Measurements from ENCODE around the gene SLC4A5.

The SLC4A5 gene

GRCh38 chr2:74317701-74318100 lies 25.5 kb downstream of the SLC4A5 start:
- TF ChIP-seq SPI1 (IDR thresholded peaks at IDR 0.05; ENCODE audit: low read depth, low read length) = no peak
- TF ChIP-seq TAF1 (IDR thresholded peaks at IDR 0.05; ENCODE audit: low read depth, low read length) = no peak
- no peak for TF ChIP-seq PAX5 (IDR thresholded peaks at IDR 0.05; ENCODE audit: insufficient read depth, low read length, severe bottlenecking)
- no peak for TF ChIP-seq POU2F2 (IDR thresholded peaks at IDR 0.05; ENCODE audit: low read depth, low read length)
- TF ChIP-seq POLR2AphosphoS5 (IDR thresholded peaks at IDR 0.05; ENCODE audit: low read depth, low read length) = no peak
- DNase-seq (ENCODE audit: insufficient read length, low spot score) (no peak), FAIRE-seq (no peak)

GRCh38 chr2:74316627-74317295 lies 26.5 kb downstream of the SLC4A5 start:
- DNase-seq (ENCODE audit: insufficient read length, low spot score) = no peak
- peak; percentile 63 for FAIRE-seq
- TF ChIP-seq TAF1 (IDR thresholded peaks at IDR 0.05; ENCODE audit: low read depth, low read length) (no peak), POLR2AphosphoS5 (IDR thresholded peaks at IDR 0.05; ENCODE audit: low read depth, low read length) (no peak), POU2F2 (IDR thresholded peaks at IDR 0.05; ENCODE audit: low read depth, low read length) (no peak), PAX5 (IDR thresholded peaks at IDR 0.05; ENCODE audit: insufficient read depth, low read length, severe bottlenecking) (no peak), SPI1 (IDR thresholded peaks at IDR 0.05; ENCODE audit: low read depth, low read length) (no peak), POLR2A (IDR thresholded peaks at IDR 0.05; ENCODE audit: low read depth, low read length) (no peak)

- no peak for DNase-seq (ENCODE audit: insufficient read length, low spot score)
- no peak for FAIRE-seq
- TF ChIP-seq POLR2AphosphoS5 (IDR thresholded peaks at IDR 0.05; ENCODE audit: low read depth, low read length) (no peak), POLR2A (IDR thresholded peaks at IDR 0.05; ENCODE audit: low read depth, low read length) (no peak)
These were observed 29.1 kb downstream of the SLC4A5 start for GRCh38 chr2:74314107-74314506.

GRCh38 chr2:74313497-74313896 lies 29.7 kb downstream of the SLC4A5 start:
- TF ChIP-seq TAF1 (IDR thresholded peaks at IDR 0.05; ENCODE audit: low read depth, low read length) = no peak
- no peak for TF ChIP-seq PAX5 (IDR thresholded peaks at IDR 0.05; ENCODE audit: insufficient read depth, low read length, severe bottlenecking)
- TF ChIP-seq POLR2A (IDR thresholded peaks at IDR 0.05; ENCODE audit: low read depth, low read length) = no peak
- TF ChIP-seq POU2F2 (IDR thresholded peaks at IDR 0.05; ENCODE audit: low read depth, low read length) = no peak
- TF ChIP-seq POLR2AphosphoS5 (IDR thresholded peaks at IDR 0.05; ENCODE audit: low read depth, low read length) = no peak
- no peak for TF ChIP-seq SPI1 (IDR thresholded peaks at IDR 0.05; ENCODE audit: low read depth, low read length)
- no peak for DNase-seq (ENCODE audit: insufficient read length, low spot score)
- no peak for FAIRE-seq

GRCh38 chr2:74312913-74313312 lies 30.3 kb downstream of the SLC4A5 start:
- TF ChIP-seq PAX5 (IDR thresholded peaks at IDR 0.05; ENCODE audit: insufficient read depth, low read length, severe bottlenecking) (no peak), POU2F2 (IDR thresholded peaks at IDR 0.05; ENCODE audit: low read depth, low read length) (no peak), SPI1 (IDR thresholded peaks at IDR 0.05; ENCODE audit: low read depth, low read length) (no peak), TAF1 (IDR thresholded peaks at IDR 0.05; ENCODE audit: low read depth, low read length) (no peak), POLR2AphosphoS5 (IDR thresholded peaks at IDR 0.05; ENCODE audit: low read depth, low read length) (no peak), POLR2A (IDR thresholded peaks at IDR 0.05; ENCODE audit: low read depth, low read length) (no peak)
- DNase-seq (ENCODE audit: insufficient read length, low spot score) = no peak
- no peak for FAIRE-seq

GRCh38 chr2:74307720-74308119 lies 35.5 kb downstream of the SLC4A5 start:
- TF ChIP-seq TAF1 (IDR thresholded peaks at IDR 0.05; ENCODE audit: low read depth, low read length) (no peak), SPI1 (IDR thresholded peaks at IDR 0.05; ENCODE audit: low read depth, low read length) (no peak), POLR2A (IDR thresholded peaks at IDR 0.05; ENCODE audit: low read depth, low read length) (no peak), POU2F2 (IDR thresholded peaks at IDR 0.05; ENCODE audit: low read depth, low read length) (no peak), PAX5 (IDR thresholded peaks at IDR 0.05; ENCODE audit: insufficient read depth, low read length, severe bottlenecking) (no peak), POLR2AphosphoS5 (IDR thresholded peaks at IDR 0.05; ENCODE audit: low read depth, low read length) (no peak)
- FAIRE-seq (no peak), DNase-seq (ENCODE audit: insufficient read length, low spot score) (no peak)

GRCh38 chr2:74304332-74305148 lies 38.7 kb downstream of the SLC4A5 start:
- DNase-seq (ENCODE audit: insufficient read length, low spot score) (no peak), FAIRE-seq (no peak)
- TF ChIP-seq PAX5 (IDR thresholded peaks at IDR 0.05; ENCODE audit: insufficient read depth, low read length, severe bottlenecking) = no peak
- no peak for TF ChIP-seq POLR2AphosphoS5 (IDR thresholded peaks at IDR 0.05; ENCODE audit: low read depth, low read length)
- TF ChIP-seq POLR2A (IDR thresholded peaks at IDR 0.05; ENCODE audit: low read depth, low read length) = no peak
- TF ChIP-seq SPI1 (IDR thresholded peaks at IDR 0.05; ENCODE audit: low read depth, low read length) = no peak
- no peak for TF ChIP-seq POU2F2 (IDR thresholded peaks at IDR 0.05; ENCODE audit: low read depth, low read length)
- TF ChIP-seq TAF1 (IDR thresholded peaks at IDR 0.05; ENCODE audit: low read depth, low read length) = no peak

GRCh38 chr2:74302865-74303264 lies 40.4 kb downstream of the SLC4A5 start:
- TF ChIP-seq SPI1 (IDR thresholded peaks at IDR 0.05; ENCODE audit: low read depth, low read length) = no peak
- no peak for TF ChIP-seq PAX5 (IDR thresholded peaks at IDR 0.05; ENCODE audit: insufficient read depth, low read length, severe bottlenecking)
- TF ChIP-seq POU2F2 (IDR thresholded peaks at IDR 0.05; ENCODE audit: low read depth, low read length) = no peak
- TF ChIP-seq TAF1 (IDR thresholded peaks at IDR 0.05; ENCODE audit: low read depth, low read length) = no peak
- TF ChIP-seq POLR2A (IDR thresholded peaks at IDR 0.05; ENCODE audit: low read depth, low read length) = no peak
- TF ChIP-seq POLR2AphosphoS5 (IDR thresholded peaks at IDR 0.05; ENCODE audit: low read depth, low read length) = no peak
- DNase-seq (ENCODE audit: insufficient read length, low spot score) (no peak), FAIRE-seq (peak; percentile 45)

GRCh38 chr2:74301262-74301661 lies 42.0 kb downstream of the SLC4A5 start:
- no peak for DNase-seq (ENCODE audit: insufficient read length, low spot score)
- no peak for FAIRE-seq
- no peak for TF ChIP-seq TAF1 (IDR thresholded peaks at IDR 0.05; ENCODE audit: low read depth, low read length)

- DNase-seq (ENCODE audit: insufficient read length, low spot score) = no peak
- FAIRE-seq = no peak
- no peak for TF ChIP-seq POU2F2 (IDR thresholded peaks at IDR 0.05; ENCODE audit: low read depth, low read length)
- TF ChIP-seq PAX5 (IDR thresholded peaks at IDR 0.05; ENCODE audit: insufficient read depth, low read length, severe bottlenecking) = no peak
- TF ChIP-seq SPI1 (IDR thresholded peaks at IDR 0.05; ENCODE audit: low read depth, low read length) = no peak
- TF ChIP-seq POLR2AphosphoS5 (IDR thresholded peaks at IDR 0.05; ENCODE audit: low read depth, low read length) = no peak
- TF ChIP-seq TAF1 (IDR thresholded peaks at IDR 0.05; ENCODE audit: low read depth, low read length) = no peak
- no peak for TF ChIP-seq POLR2A (IDR thresholded peaks at IDR 0.05; ENCODE audit: low read depth, low read length)
These were observed 42.7 kb downstream of the SLC4A5 start for GRCh38 chr2:74300506-74300905.
